Right atrium auricular region (tissue), 2 donors: Measurements from ENCODE around the gene NDST1. TPM values are rescaled to one million over a fixed set of nuclear protein-coding genes. Genes with fewer than 3 reads are reported as not detected.

ENCODE experiments used
- DNase-seq: peaks from one replicate; pipeline ENCODE4 v3.0.0-alpha.2; 2019; ENCODE audit warnings: low spot score
- H3K27ac ChIP-seq, 2 donors: fragments of 200-600 bp; sonication (generic); 1 replicate in 1 of 2; 2 replicates in 1 of 2; pipeline ENCODE4 v1.5.1; 2016 to 2019
- H3K27me3 ChIP-seq, 2 donors: fragments of 200-600 bp; sonication (generic); one replicate each; pipeline versions ENCODE4 v1.5.1 to v1.6.0; 2017 to 2019
- H3K36me3 ChIP-seq: fragments of 200-600 bp; sonication (generic); one replicate; pipeline ENCODE4 v1.5.1; 2016
- H3K4me1 ChIP-seq, 2 donors: fragments of 200-600 bp; sonication (generic); one replicate each; pipeline versions ENCODE4 v1.5.1 to v1.6.0; 2017 to 2019
- H3K4me3 ChIP-seq, 2 donors: fragments of 200-600 bp; sonication (generic); 1 replicate in 1 of 2; 2 replicates in 1 of 2; pipeline ENCODE4 v1.5.1; 2017 to 2019; ENCODE audit warnings: mild to moderate bottlenecking in 1 of 2, moderate library complexity in 1 of 2
- H3K9me3 ChIP-seq, 2 donors: fragments of 200-600 bp; sonication (generic); one replicate each; pipeline ENCODE4 v1.5.1; 2019
- CTCF ChIP-seq, 2 donors: fragments of 200-600 bp; sonication (generic); IDR thresholded peaks; one replicate each; pipeline ENCODE4 v1.5.1; 2019; ENCODE audit warnings: antibody characterized with exemption in 2 of 2
- total RNA-seq, 2 donors: library from RNA; depleted of rRNA; stranded (reverse); fragments of >200 nt; gene quantifications; one replicate each; pipeline ENCODE4 v1.1.0, GENCODE V29; 2016

NDST1 gene
- total RNA-seq, 2 donors from 2014 or later = 81.4 to 91.8 TPM

- Histone ChIP-seq H3K27me3 (no peaks in the 10 kb centered on the region), H3K27ac (peak overlapping the region in 1 of 2 donors; percentile 28), H3K36me3 (peaks cover 14% of the 10 kb centered on the region), H3K4me1 (peaks cover 0 to 100% of the 10 kb centered on the region in 2 donors), H3K4me3 (no peak overlapping the region), H3K9me3 (no peaks in the 10 kb centered on the region)
- DNase-seq = no peak
- no peak for TF ChIP-seq CTCF (IDR thresholded peaks at IDR 0.05)
These were observed 13.0 kb downstream of the NDST1 start for GRCh38 chr5:150520747-150521521.

- DNase-seq = no peak
- Histone ChIP-seq H3K9me3 (no peaks in the 10 kb centered on the region), H3K36me3 (peaks cover 14% of the 10 kb centered on the region), H3K27ac (peak overlapping the region in 1 of 2 donors; percentile 69), H3K4me3 (no peak overlapping the region), H3K4me1 (peaks cover 0 to 100% of the 10 kb centered on the region in 2 donors), H3K27me3 (no peaks in the 10 kb centered on the region)
- no peak for TF ChIP-seq CTCF (IDR thresholded peaks at IDR 0.05)
These were observed 13.5 kb downstream of the NDST1 start for GRCh38 chr5:150521522-150521817.

GRCh38 chr5:150521939-150522503 lies 14.1 kb downstream of the NDST1 start:
- H3K4me3 ChIP-seq = no peak overlapping the region
- peak overlapping the region; percentile 69 to 72 for H3K27ac ChIP-seq
- DNase-seq = no peak
- no peak for TF ChIP-seq CTCF (IDR thresholded peaks at IDR 0.05)
- H3K9me3 ChIP-seq = no peaks in the 10 kb centered on the region
- H3K27me3 ChIP-seq = no peaks in the 10 kb centered on the region
- peaks cover 14% of the 10 kb centered on the region for H3K36me3 ChIP-seq
- peaks cover 0 to 100% of the 10 kb centered on the region in 2 donors for H3K4me1 ChIP-seq

- no peaks in the 10 kb centered on the region for H3K9me3 ChIP-seq
- peaks cover 0 to 100% of the 10 kb centered on the region in 2 donors for H3K4me1 ChIP-seq
- H3K27ac ChIP-seq = peak overlapping the region; percentile 69 to 72
- no peaks in the 10 kb centered on the region for H3K27me3 ChIP-seq
- peaks cover 17% of the 10 kb centered on the region for H3K36me3 ChIP-seq
- TF ChIP-seq CTCF (IDR thresholded peaks at IDR 0.05) = no peak
- no peak for DNase-seq
- H3K4me3 ChIP-seq = no peak overlapping the region
These were observed 14.8 kb downstream of the NDST1 start for GRCh38 chr5:150522504-150523414.

- H3K36me3 ChIP-seq = peaks cover 23% of the 10 kb centered on the region
- no peak overlapping the region for H3K4me3 ChIP-seq
- H3K27me3 ChIP-seq = no peaks in the 10 kb centered on the region
- no peaks in the 10 kb centered on the region for H3K9me3 ChIP-seq
- H3K4me1 ChIP-seq = peaks cover 0 to 98% of the 10 kb centered on the region in 2 donors
- DNase-seq = no peak
- H3K27ac ChIP-seq = peak overlapping the region; percentile 69 to 72
- TF ChIP-seq CTCF (IDR thresholded peaks at IDR 0.05) = peak; percentile 49 to 73
These were observed 15.8 kb downstream of the NDST1 start for GRCh38 chr5:150523472-150524350.
